GM10847 (cell line): ENCODE results near the gene MADCAM1.

ENCODE experiments used
- POLR2A ChIP-seq: IDR thresholded peaks from 2 replicates; pipeline ENCODE4 v1.6.1; 2011; ENCODE audit not compliant: insufficient read length; ENCODE audit errors: extremely low read depth

MADCAM1 gene

GRCh38 chr19:461721-462551 is 34.4 kb upstream of the MADCAM1 start:
- TF ChIP-seq POLR2A: no peak

GRCh38 chr19:463483-464207 is 32.6 kb upstream of the MADCAM1 start:
- no peak for TF ChIP-seq POLR2A

GRCh38 chr19:464208-464545 is 32.1 kb upstream of the MADCAM1 start:
- TF ChIP-seq POLR2A: no peak

GRCh38 chr19:465056-465816 is 31.1 kb upstream of the MADCAM1 start:
- TF ChIP-seq POLR2A: no peak

- no peak for TF ChIP-seq POLR2A
Observed at GRCh38 chr19:467554-467953, 28.7 kb upstream of the MADCAM1 start.

GRCh38 chr19:468587-469256 is 27.6 kb upstream of the MADCAM1 start:
- no peak for TF ChIP-seq POLR2A

GRCh38 chr19:469833-470232 is 26.5 kb upstream of the MADCAM1 start:
- no peak for TF ChIP-seq POLR2A

- no peak for TF ChIP-seq POLR2A
Observed at GRCh38 chr19:470701-471100, 25.6 kb upstream of the MADCAM1 start.

- no peak for TF ChIP-seq POLR2A
Observed at GRCh38 chr19:472005-472858, 24.1 kb upstream of the MADCAM1 start.

DNA sequence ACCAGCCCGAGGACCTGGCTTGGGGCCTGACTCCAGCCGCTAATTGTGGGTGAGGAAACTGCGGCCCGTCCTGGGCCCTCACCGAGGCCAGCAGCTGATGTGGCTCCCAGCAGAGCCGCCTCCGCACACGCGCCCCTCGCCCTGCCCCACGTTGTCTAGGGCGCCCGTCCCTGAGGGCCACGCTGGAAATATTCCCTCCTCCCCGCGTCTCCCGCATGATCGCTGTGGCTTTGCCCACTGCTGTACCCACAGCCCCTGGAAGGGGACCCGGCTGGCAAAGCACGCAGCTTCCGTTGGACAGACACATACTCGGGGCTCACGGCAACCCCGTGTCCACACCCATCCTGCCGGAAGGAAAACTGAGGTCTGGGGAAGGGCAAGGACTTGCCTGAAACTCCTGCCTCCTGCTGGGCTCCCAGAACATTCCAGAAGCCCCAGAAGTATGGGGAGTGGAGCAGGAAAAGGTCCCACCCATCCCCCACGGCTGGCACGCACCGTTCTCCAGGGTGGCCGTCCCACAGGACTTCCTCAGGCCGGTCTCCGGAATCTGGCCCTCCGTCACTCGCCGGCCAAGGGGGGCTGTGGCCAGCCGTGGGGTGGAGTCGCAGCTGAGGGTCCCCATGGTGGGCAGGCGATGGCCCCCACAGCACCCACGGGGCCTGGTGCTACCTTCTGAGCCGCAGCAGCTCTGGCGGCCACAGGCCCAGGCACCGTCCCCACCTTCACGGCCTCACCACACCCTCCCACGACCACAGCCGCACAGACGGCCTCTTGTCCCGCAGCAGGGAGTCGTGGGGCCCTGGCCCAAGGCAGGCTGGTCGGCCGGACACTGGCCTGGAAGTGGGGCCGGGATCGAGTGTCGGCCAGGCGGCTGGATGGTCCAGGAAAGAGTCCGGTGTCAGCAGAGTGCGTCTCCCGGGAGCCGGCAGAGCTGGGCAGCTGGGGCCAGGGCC is 21.9 kb upstream of the MADCAM1 start:
- TF ChIP-seq POLR2A: no peak

DNA sequence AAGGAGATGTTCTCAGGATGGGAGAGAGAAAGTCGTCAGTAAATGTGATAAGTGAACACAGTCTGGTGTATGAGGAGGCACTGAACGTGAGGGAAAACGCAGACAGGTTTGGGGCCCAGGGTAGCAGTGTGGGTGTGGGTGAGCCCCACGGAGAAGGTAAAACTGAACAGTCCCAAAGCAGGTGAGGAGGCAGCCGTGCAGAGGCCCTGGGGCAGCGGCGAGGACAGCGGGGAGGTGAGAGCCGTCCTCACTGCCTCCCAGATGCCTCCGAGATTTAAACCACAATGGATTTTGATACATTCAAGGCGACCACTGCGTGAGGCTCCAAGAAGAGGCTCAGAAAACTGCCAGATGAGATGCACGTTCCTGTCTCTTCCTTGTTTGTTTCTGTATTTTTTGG is 20.9 kb upstream of the MADCAM1 start:
- no peak for TF ChIP-seq POLR2A

DNA sequence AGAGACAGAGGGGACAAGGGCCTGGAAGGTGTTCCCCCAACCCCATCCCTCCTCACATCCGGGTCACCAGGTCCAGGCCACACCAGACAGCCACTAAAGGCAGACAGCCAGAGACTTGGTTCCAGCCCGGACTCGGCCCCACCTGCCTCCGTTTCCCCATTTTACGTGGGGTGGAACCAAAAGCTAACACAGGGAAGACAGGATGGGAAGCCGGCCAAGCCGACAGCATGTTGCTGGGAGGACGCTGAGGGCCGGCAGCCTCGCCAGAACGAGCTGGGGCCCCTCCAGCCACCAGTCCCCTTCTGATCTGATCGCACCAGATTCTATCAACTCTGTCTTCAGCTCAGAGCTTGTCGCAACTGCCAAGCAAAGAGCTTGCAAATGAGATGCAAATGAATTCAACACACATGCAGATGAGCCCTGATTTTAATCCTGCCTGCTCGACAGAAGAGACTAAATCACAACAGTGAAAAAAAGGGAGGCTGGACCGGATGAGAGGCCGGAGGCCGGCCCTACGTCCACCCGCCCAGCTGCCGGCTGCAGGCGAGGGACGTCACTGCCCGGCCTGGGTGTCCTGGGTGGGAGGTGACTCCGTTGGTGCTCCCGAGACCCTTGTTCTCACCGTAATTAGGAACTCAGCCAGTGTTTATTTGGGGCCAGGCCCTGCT is 17.9 kb upstream of the MADCAM1 start:
- TF ChIP-seq POLR2A: no peak

DNA sequence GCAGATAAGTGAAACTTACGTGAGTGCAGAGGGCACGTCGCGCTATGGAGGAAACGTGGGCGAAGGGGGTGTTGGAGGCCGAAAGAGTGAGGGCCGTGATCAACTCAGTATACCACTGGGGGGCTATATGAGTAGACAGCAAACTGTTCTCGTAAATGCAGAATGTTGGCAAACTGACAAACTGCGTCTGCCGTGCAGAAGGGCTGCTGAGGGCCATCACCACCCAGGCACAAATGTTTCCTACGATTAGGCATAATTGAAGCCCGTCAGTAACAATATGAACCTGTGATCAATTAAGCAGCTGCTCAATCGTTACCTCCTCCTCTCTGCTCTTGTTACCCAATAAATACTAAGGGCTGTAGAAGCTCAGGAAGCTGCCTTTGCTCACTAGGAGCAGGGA is 17.3 kb upstream of the MADCAM1 start:
- no peak for TF ChIP-seq POLR2A
